ENCODE data around the gene HAPSTR1.

- TF ChIP-seq EP300 (IDR thresholded peaks at IDR 0.05), result no peak
- no peak for TF ChIP-seq POLR2A (IDR thresholded peaks at IDR 0.05)
- TF ChIP-seq CTCF (IDR thresholded peaks at IDR 0.05), result no peak
These were observed 32.4 kb downstream of the HAPSTR1 start for GRCh38 chr16:9123871-9124270.
